GM23338 (cell line): ENCODE data around the gene ERC1. TPM values are rescaled to one million over a fixed set of nuclear protein-coding genes. Genes with fewer than 3 reads are reported as not detected.

Experiments
- ATAC-seq: fragments of 200-7000 bp; cut with Tn5 transposase; 3 replicates; pipeline ENCODE4 v1.9.1; 2020
- DNase-seq: peaks from one replicate; pipeline ENCODE4 v3.0.0-alpha.2; 2015; ENCODE audit warnings: low spot score
- H2AFZ ChIP-seq: fragments of 200-600 bp; sonication (generic); 2 replicates; pipeline ENCODE4 v1.8.0; 2016; ENCODE audit warnings: antibody characterized with exemption, mild to moderate bottlenecking, moderate library complexity
- H3F3A ChIP-seq: fragments of 200-600 bp; sonication (generic); replicated peaks from 2 replicates; pipeline ENCODE4 v1.8.0; 2017; ENCODE audit warnings: antibody characterized with exemption, mixed run types, low read depth
- H3K27ac ChIP-seq: fragments of 200-600 bp; sonication (generic); 2 replicates; pipeline ENCODE4 v1.6.1; 2016; ENCODE audit warnings: low read depth
- H3K27me3 ChIP-seq: fragments of 200-600 bp; sonication (generic); 2 replicates; pipeline ENCODE4 v1.8.0; 2016; ENCODE audit warnings: mild to moderate bottlenecking, mixed run types, moderate library complexity; ENCODE audit not compliant: insufficient read depth
- H3K36me3 ChIP-seq: fragments of 200-600 bp; sonication (generic); 2 replicates; pipeline ENCODE4 v1.8.0; 2016; ENCODE audit warnings: mild to moderate bottlenecking; ENCODE audit not compliant: insufficient read depth
- H3K4me1 ChIP-seq: fragments of 200-600 bp; sonication (generic); 2 replicates; pipeline ENCODE4 v1.8.0; 2016; ENCODE audit warnings: mild to moderate bottlenecking, moderate library complexity; ENCODE audit not compliant: insufficient read depth
- H3K4me2 ChIP-seq: fragments of 200-600 bp; sonication (generic); 2 replicates; pipeline ENCODE4 v1.7.1; 2017; ENCODE audit warnings: mixed run types
- H3K4me3 ChIP-seq: fragments of 200-600 bp; sonication (generic); 2 replicates; pipeline ENCODE4 v1.6.1; 2016; ENCODE audit warnings: mixed run types
- H3K79me2 ChIP-seq: fragments of 200-600 bp; sonication (generic); replicated peaks from 2 replicates; pipeline ENCODE4 v1.8.0; 2017; ENCODE audit warnings: mild to moderate bottlenecking; ENCODE audit not compliant: insufficient read depth
- H3K9me2 ChIP-seq: fragments of 200-600 bp; sonication (generic); 2 replicates; pipeline ENCODE4 v1.8.0; 2017; ENCODE audit not compliant: insufficient read depth
- H4K20me1 ChIP-seq: fragments of 200-600 bp; sonication (generic); replicated peaks from 2 replicates; pipeline ENCODE4 v1.8.0; 2017; ENCODE audit warnings: mild to moderate bottlenecking; ENCODE audit not compliant: insufficient read depth
- H3K27ac Mint-ChIP-seq: 2 replicates; pipeline ENCODE4 v1.8.0; 2020; ENCODE audit warnings: inconsistent platforms, mild to moderate bottlenecking, moderate library complexity, mixed read lengths
- H3K27me3 Mint-ChIP-seq: 3 replicates; pipeline ENCODE4 v1.8.0; 2022; ENCODE audit warnings: low read depth, mild to moderate bottlenecking, moderate library complexity, mixed read lengths, inconsistent platforms; ENCODE audit not compliant: insufficient read depth, poor library complexity
- H3K36me3 Mint-ChIP-seq: 3 replicates; pipeline ENCODE4 v1.8.0; 2021; ENCODE audit warnings: low read depth, mild to moderate bottlenecking, inconsistent platforms, moderate library complexity, mixed read lengths
- H3K4me1 Mint-ChIP-seq: 3 replicates; pipeline ENCODE4 v1.8.0; 2020; ENCODE audit warnings: mild to moderate bottlenecking, inconsistent platforms, mixed read lengths
- H3K4me3 Mint-ChIP-seq: 3 replicates; pipeline ENCODE4 v1.8.0; 2021; ENCODE audit warnings: moderate library complexity, mild to moderate bottlenecking, inconsistent platforms, mixed read lengths
- H3K9me3 Mint-ChIP-seq: 3 replicates; pipeline ENCODE4 v1.8.0; 2020; ENCODE audit warnings: moderate library complexity, mild to moderate bottlenecking, inconsistent platforms, mixed read lengths
- CREB1 ChIP-seq: fragments of 250-450 bp; sonication (Bioruptor Pico); IDR thresholded peaks from 2 replicates; pipeline ENCODE4 v1.5.0; 2020; ENCODE audit warnings: low read depth, mild to moderate bottlenecking, moderate library complexity
- ETS1 ChIP-seq: IDR thresholded peaks from 2 replicates; pipeline ENCODE4 v1.6.1; 2016; ENCODE audit warnings: antibody characterized with exemption
- EZH2phosphoT487 ChIP-seq: fragments of 200-600 bp; sonication (generic); IDR thresholded peaks from one replicate; pipeline ENCODE4 v1.8.1; 2018; ENCODE audit warnings: antibody characterized with exemption; ENCODE audit not compliant: unreplicated experiment
- JUNB ChIP-seq: IDR thresholded peaks from one replicate; pipeline ENCODE4 v1.6.1; 2016; ENCODE audit warnings: antibody characterized with exemption; ENCODE audit not compliant: unreplicated experiment
- NANOG ChIP-seq: IDR thresholded peaks from 2 replicates; pipeline ENCODE4 v1.6.1; 2016; ENCODE audit warnings: antibody characterized with exemption, borderline replicate concordance
- POLR2AphosphoS5 ChIP-seq: IDR thresholded peaks from 2 replicates; pipeline ENCODE4 v1.6.1; 2016; ENCODE audit warnings: antibody characterized with exemption, low read depth
- REST ChIP-seq: IDR thresholded peaks from one replicate; pipeline ENCODE4 v1.6.1; 2018; ENCODE audit warnings: antibody characterized with exemption; ENCODE audit not compliant: unreplicated experiment
- STAT1 ChIP-seq: IDR thresholded peaks from one replicate; pipeline ENCODE4 v1.6.1; 2016; ENCODE audit warnings: antibody characterized with exemption; ENCODE audit not compliant: unreplicated experiment
- ZNF114 ChIP-seq: fragments of 250-450 bp; sonication (Bioruptor Pico); IDR thresholded peaks from 2 replicates; pipeline ENCODE4 v1.5.0; 2020; ENCODE audit warnings: mild to moderate bottlenecking, moderate library complexity
- ZNF331 ChIP-seq: fragments of 250-450 bp; sonication (Bioruptor Pico); IDR thresholded peaks from 2 replicates; pipeline ENCODE4 v1.5.0; 2020; ENCODE audit warnings: low read depth, mild to moderate bottlenecking, moderate library complexity
- polyA plus RNA-seq: library from polyadenylated mRNA; unstranded; fragments of >200 nt; fragmentation: Nextera tagmentation; extraction: Ambion mirVana; gene quantifications from 2 replicates; pipeline ENCODE4 v1.2.1, GENCODE V29; 2016
- total RNA-seq: library from RNA; depleted of rRNA; stranded (reverse); fragments of >200 nt; shearing (Covaris generic); gene quantifications from 2 replicates; pipeline ENCODE4 v1.2.3, GENCODE V29; 2014
- TF ChIP-seq, protein P1 (sequence below), 2 experiments: fragments of 200-600 bp in 1 of 2; sonication (generic) in 1 of 2; conservative IDR thresholded peaks; 2 replicates each; pipeline versions ENCODE4 v1.5.1 to v1.6.1; 2016 to 2017; ENCODE audit warnings: antibody characterized with exemption in 2 of 2, low read depth in 2 of 2, mild to moderate bottlenecking in 2 of 2, moderate library complexity in 1 of 2

The ERC1 gene
- total and polyA plus RNA-seq, 2 experiments from 2014 or later, result 28.1 to 35.3 TPM

GRCh38 chr12:1117970-1118563, 127.0 kb downstream of the ERC1 start:
- no peaks in the 10 kb centered on the region for H3K4me1 ChIP-seq
- H3K27me3 ChIP-seq, result peaks cover 36% of the 10 kb centered on the region
- H3K27me3 Mint-ChIP-seq, result peaks cover 12% of the 10 kb centered on the region
- H3K79me2 ChIP-seq, result no peaks in the 10 kb centered on the region
- peaks cover 3% of the 10 kb centered on the region for H4K20me1 ChIP-seq
- no peaks in the 10 kb centered on the region for H3K9me2 ChIP-seq
- DNase-seq, result peak; percentile 79
- no peaks in the 10 kb centered on the region for H3K4me1 Mint-ChIP-seq
- H3K36me3 ChIP-seq, result no peaks in the 10 kb centered on the region
- ATAC-seq, result no peak; the same call in 2 of the 3 replicates
- H3K27ac Mint-ChIP-seq, result no peak overlapping the region
- H3K4me2 ChIP-seq, result no peak overlapping the region
- no peak overlapping the region for H2AFZ ChIP-seq
- H3K27ac ChIP-seq, result no peak overlapping the region
- H3K4me3 ChIP-seq, result no peak overlapping the region
- H3K36me3 Mint-ChIP-seq, result no peaks in the 10 kb centered on the region
- H3K9me3 Mint-ChIP-seq, result no peaks in the 10 kb centered on the region
- peaks cover 3% of the 10 kb centered on the region; the same call in 1 of the 2 replicates for H3F3A ChIP-seq
- H3K4me3 Mint-ChIP-seq, result no peak overlapping the region
- TF ChIP-seq REST, result no peak
- TF ChIP-seq, protein P1, sequence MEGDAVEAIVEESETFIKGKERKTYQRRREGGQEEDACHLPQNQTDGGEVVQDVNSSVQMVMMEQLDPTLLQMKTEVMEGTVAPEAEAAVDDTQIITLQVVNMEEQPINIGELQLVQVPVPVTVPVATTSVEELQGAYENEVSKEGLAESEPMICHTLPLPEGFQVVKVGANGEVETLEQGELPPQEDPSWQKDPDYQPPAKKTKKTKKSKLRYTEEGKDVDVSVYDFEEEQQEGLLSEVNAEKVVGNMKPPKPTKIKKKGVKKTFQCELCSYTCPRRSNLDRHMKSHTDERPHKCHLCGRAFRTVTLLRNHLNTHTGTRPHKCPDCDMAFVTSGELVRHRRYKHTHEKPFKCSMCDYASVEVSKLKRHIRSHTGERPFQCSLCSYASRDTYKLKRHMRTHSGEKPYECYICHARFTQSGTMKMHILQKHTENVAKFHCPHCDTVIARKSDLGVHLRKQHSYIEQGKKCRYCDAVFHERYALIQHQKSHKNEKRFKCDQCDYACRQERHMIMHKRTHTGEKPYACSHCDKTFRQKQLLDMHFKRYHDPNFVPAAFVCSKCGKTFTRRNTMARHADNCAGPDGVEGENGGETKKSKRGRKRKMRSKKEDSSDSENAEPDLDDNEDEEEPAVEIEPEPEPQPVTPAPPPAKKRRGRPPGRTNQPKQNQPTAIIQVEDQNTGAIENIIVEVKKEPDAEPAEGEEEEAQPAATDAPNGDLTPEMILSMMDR (conservative IDR thresholded peaks at IDR 0.05; ENCODE audit: low read depth in 2 of 2), result peak; percentile 94 to 97

DNA sequence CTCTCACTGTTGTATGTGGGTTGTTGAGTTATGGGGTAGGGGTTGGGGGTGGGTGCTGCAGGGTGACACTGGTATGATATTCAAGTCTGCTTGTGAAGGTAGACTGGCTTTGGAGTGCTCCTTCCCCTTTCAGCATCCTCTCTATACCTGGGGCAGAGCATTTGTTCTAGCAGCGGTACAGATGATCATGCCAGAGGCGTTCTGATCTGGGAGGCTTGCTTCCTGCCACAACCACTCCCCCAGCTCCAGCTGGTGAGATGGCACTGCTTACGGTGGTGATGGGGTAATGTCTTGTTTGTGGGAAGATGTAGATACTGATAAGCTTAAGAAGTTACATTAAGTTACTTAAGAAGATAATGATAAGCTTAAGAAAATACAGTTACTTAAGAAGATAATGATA, 131.8 kb downstream of the ERC1 start:
- H3K4me2 ChIP-seq, result no peak overlapping the region
- no peak overlapping the region for H3K27ac ChIP-seq
- no peaks in the 10 kb centered on the region for H3K4me1 Mint-ChIP-seq
- peaks cover 3% of the 10 kb centered on the region; the same call in 1 of the 2 replicates for H3F3A ChIP-seq
- no peak overlapping the region for H3K4me3 ChIP-seq
- H3K27me3 Mint-ChIP-seq, result peaks cover 12% of the 10 kb centered on the region
- H3K27ac Mint-ChIP-seq, result no peak overlapping the region
- no peaks in the 10 kb centered on the region for H3K9me2 ChIP-seq
- no peaks in the 10 kb centered on the region for H3K9me3 Mint-ChIP-seq
- H4K20me1 ChIP-seq, result peaks cover 3% of the 10 kb centered on the region
- no peaks in the 10 kb centered on the region for H3K79me2 ChIP-seq
- DNase-seq (no peak), ATAC-seq (no peak)
- no peak overlapping the region for H2AFZ ChIP-seq
- no peak overlapping the region for H3K4me3 Mint-ChIP-seq
- H3K27me3 ChIP-seq, result peaks cover 51% of the 10 kb centered on the region
- H3K36me3 Mint-ChIP-seq, result no peaks in the 10 kb centered on the region
- no peaks in the 10 kb centered on the region for H3K36me3 ChIP-seq
- no peaks in the 10 kb centered on the region for H3K4me1 ChIP-seq
- TF ChIP-seq ZNF331 (CRISPR knock-in tag), result no peak
- no peak for TF ChIP-seq NANOG
- TF ChIP-seq, protein P1 (conservative IDR thresholded peaks at IDR 0.05; ENCODE audit: low read depth in 2 of 2), result no peak
- TF ChIP-seq JUNB, result no peak
- no peak for TF ChIP-seq ZNF114 (CRISPR knock-in tag)
- TF ChIP-seq EZH2phosphoT487, result no peak
- no peak for TF ChIP-seq ETS1
- no peak for TF ChIP-seq STAT1
- TF ChIP-seq CREB1 (CRISPR knock-in tag), result no peak
- no peak for TF ChIP-seq REST
- TF ChIP-seq POLR2AphosphoS5, result no peak
